HG02642 (cell line): ENCODE measurements around the gene ZNF865.

ENCODE experiments used
- ATAC-seq: cut with Tn5 transposase; IDR thresholded peaks from one replicate; pipeline ENCODE4 v1.9.1; 2021; ENCODE audit warnings: mild to moderate bottlenecking; ENCODE audit not compliant: unreplicated experiment, poor library complexity

The ZNF865 gene

GRCh38 chr19:55585658-55586339 lies 19.6 kb upstream of the ZNF865 start:
- no peak for ATAC-seq

GRCh38 chr19:55586976-55587668 lies 18.3 kb upstream of the ZNF865 start:
- peak; percentile 80 for ATAC-seq

DNA sequence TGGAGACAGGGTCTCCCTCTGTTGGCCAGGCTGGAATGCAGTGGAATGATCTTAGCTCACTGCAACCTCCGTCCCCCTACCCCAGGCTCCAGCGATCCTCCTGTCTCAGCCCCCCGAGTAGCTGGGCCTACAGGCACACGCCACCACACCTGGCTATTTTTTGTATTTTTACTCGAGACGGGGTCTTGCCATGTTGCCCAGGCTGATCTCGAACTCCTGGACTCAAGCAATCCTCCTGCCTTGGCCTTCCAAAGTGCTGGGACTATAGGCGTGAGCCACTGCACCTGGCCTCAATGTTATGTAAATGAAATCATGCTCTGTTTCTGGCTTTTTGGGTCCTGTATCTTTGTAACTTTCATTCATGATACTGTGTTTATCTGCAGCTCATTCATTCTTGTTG lies 16.7 kb upstream of the ZNF865 start:
- no peak for ATAC-seq

GRCh38 chr19:55590109-55590508 lies 15.3 kb upstream of the ZNF865 start:
- no peak for ATAC-seq

DNA sequence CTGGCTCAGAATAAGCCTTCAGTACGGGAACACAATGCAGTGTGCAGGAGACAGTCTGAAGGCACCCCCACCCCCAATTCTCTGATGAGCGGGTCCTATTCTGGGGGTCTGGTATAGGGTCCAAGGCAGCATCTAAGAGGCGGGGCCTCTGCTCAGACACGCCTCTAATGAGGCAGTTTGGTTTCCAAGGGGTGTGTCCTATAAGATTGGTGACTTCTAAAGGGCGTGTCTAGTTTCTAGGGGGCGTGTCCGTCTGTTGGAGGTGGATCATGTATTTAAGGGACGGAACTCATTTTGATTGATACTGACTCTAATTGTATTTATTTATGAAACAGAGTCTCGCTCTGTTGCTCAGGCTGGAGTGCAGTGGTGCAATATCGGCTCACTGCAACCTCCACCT lies 14.8 kb upstream of the ZNF865 start:
- no peak for ATAC-seq

DNA sequence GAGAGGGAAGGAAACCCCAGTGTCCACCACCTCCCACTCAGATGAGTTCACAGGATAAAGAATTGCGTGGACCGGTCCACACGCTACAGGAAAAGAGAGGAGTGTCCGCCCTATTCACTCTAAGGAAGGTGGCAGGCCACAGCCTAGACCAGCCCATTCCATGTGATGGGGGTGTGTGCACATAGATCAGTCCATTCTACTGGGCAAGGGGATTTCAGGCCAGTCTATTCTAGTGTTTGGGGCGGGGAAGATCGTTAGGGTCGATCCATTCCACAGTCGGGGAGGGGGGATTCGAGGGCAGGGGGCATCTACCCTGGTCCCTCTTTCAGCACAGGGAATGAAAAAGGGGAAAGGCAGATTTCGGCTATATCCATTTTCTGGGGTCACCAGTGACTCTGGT lies 13.9 kb upstream of the ZNF865 start:
- ATAC-seq: no peak

- no peak for ATAC-seq
Observed at GRCh38 chr19:55592391-55593090, 12.9 kb upstream of the ZNF865 start.

DNA sequence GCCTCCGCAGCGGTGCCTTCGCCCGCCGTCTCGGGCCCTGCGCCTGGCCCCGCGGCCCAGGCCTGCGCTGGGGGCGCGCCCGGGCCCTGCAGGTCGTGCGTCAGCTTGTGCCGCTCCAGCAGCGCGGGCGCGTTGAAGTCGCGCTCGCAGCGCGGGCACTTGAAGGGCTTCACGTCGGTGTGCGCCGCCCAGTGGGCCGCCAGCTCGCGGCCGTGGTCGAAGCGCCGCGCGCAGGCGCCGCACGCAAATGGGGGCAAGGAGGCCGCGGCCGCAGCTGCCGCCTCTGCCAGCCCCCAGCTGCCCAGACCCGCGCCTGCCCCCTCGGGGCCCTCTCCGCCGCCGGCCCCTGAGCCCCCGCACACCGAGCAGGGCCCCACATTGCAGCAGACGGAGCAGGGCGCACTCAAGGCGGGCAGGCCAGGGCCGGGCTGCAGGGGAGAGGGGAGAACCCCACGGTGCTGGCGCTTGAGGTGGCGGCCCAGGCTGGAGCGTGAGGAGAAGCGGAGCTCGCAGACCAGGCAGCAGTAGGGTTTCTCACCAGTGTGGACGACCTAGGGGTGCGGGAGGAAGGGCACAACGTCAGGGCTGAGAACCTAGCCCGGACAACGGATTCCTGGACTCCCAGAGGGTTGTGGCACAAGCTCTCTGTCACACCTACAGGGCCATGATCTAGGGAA lies 12.2 kb upstream of the ZNF865 start:
- no peak for ATAC-seq

GRCh38 chr19:55594996-55595545 lies 10.4 kb upstream of the ZNF865 start:
- no peak for ATAC-seq

- no peak for ATAC-seq
Observed at GRCh38 chr19:55596304-55596703, 9.1 kb upstream of the ZNF865 start.

DNA sequence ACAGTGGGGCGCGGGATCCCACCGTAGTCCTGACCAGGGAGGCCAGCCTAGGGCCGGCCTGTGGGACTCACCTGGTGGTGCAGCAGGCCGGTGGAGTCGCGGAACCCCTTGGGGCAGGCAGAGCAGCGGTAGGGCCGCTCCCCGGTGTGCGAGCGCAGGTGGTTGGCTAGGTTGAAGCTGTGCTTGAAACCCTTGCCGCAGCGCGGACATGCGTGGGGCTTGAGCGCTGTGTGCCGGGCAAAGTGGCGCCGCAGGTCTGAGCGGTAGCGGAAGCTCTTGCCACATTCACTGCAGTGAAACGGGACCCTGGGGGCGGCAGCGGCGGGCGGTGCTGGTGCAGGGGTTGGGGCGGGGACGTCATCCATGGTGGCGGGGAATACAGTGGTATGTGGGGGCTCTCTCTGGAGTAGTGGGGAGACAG lies 7.9 kb upstream of the ZNF865 start:
- no peak for ATAC-seq

- ATAC-seq: no peak
Observed at GRCh38 chr19:55598034-55598433, 7.4 kb upstream of the ZNF865 start.

DNA sequence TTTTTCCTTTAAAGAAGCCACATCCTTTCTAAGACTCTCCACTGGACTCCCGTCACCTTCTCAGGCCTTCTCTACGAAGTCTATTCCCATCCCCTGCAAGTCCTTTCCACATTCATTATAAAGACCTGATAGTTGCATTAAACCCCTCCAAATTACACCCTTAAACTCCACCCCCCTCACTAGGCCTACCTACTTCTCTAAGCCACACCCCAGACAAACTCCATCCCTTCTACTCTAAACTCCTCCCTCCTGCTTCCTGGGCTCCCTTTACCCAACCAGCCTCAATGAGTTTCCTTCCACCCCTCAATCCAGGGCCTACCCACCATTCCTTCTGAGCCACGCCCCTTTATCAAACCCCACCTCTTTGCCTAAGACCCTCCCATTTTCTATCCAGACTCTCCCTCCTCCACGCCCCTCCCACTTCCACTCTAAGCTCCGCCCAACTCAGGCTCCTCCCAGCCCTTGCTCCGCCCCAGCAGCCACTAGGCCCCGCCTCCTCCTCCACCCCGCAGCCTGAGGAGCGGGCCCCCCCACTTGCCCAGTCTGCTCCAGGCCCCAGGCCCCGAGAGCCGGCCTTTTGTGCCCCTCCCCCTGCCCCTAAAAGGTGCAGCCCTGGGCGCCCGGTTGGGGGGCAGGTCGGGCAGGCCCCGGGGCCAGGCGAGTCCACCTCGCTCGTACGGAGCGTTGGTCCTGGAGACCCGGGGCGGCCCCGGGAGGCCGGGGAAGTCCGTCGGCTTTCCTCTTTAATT lies 6.6 kb upstream of the ZNF865 start:
- peak; percentile 52 for ATAC-seq

- peak; percentile 60 for ATAC-seq
Observed at GRCh38 chr19:55599468-55599841, 6.0 kb upstream of the ZNF865 start, which contains the start of gene FIZ1. Gene FIZ1 (minus strand): TSS chr19:55599517. CDS start chr19:55597865, 1,652 bp downstream.

DNA sequence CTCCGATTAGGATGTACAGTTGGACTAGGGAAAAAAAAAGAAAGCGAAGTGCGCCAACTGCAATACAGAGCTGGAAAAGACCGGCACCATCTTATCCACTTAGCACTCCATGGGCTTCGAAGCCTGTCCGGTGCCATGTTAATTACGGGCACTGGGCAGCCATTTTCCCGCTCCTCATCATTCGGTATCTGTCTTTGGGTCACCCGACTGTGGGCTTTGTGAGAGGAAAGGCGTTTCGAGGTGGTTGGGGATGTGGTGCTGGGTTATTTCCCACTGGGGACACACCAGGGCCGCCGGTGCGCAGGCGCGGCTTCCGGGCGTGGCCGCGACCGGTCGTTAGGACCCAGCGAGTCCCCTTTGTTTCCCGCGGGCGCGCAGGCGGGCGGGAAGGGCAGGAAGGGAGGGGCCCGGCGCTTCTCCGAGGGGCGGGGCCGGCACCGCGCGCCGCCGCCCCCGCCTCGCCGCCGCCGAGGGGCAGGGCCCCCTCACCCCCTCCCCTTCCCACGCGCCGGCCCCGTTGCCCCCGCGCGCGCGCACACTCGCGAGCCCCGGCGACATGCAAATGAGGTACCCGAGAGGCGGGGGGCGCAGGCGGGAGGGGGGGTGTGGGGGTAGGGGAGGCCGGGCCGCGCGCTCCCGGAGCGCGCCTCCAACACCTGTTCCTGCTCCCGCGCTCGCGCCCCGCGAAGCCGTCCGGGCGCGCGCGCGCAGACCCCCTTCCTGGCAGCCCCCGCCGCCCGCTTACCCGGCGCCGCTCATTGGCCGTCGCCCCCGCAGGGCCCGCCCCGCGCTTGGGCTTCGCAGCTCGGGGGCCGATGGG lies 5.4 kb upstream of the ZNF865 start, which contains the start of gene ZNF524:
TSS of gene ZNF524 (plus strand) at position 447 of the 820 bp plus-strand sequence. CDS start 1,825 bp downstream, outside the sequence.
- peak; percentile 51 for ATAC-seq

DNA sequence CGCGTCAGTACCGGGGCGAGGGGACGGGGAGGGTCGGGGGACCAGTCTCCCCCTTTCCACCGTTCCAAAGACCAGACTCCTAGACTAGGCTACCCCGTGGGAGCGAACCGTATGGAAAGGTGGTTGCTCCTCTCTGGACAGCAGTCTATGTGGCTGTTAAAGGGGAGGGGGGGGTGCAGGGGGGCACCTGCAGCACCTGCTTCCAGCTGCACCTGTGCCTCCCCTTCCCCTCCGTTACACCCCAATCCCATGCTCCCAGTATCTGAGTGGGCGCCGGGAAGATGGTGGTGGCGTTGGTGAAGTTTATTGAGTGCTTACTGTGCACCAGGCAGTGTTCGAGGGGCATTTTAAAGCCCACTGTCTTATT lies 4.8 kb upstream of the ZNF865 start:
- ATAC-seq: no peak

GRCh38 chr19:55601084-55601483 lies 4.4 kb upstream of the ZNF865 start:
- no peak for ATAC-seq

DNA sequence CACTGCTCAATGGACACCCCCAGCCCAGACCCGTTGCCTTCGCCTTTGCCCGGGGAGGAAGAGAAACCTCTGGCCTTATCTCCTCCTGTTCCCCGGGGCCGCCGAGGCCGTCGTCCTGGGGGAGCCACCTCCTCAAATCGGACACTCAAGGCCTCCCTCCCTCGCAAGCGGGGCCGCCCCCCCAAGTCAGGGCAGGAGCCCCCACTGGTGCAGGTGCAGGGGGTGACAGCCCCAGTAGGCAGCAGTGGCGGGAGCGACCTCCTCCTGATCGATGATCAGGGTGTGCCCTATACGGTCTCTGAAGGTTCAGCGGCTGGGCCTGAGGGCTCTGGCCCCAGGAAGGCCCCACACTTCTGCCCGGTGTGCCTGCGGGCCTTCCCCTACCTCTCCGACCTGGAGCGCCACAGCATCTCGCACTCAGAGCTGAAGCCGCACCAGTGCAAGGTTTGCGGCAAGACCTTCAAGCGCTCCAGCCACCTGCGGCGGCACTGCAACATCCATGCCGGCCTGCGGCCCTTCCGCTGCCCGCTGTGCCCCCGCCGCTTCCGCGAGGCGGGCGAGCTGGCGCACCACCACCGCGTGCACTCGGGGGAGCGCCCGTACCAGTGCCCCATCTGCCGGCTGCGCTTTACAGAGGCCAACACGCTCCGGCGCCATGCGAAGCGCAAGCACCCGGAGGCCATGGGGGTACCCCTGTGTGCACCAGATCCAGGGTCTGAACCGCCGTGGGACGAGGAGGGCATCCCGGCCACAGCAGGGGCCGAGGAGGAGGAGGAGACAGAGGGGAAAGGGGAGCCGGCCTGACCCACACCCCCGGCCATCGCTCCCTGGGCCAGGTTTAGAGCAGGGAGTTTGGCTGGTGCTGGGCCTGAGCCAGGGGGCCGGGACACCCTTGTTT lies 3.1 kb upstream of the ZNF865 start:
- ATAC-seq: no peak
